GM23338 (cell line): ENCODE measurements around the gene RPL13. TPM values are rescaled to one million over a fixed set of nuclear protein-coding genes. Genes with fewer than 3 reads are reported as not detected.

Experiments
- ATAC-seq: fragments of 200-7000 bp; cut with Tn5 transposase; 3 replicates; pipeline ENCODE4 v1.9.1; 2020
- DNase-seq: peaks from one replicate; pipeline ENCODE4 v3.0.0-alpha.2; 2015; ENCODE audit warnings: low spot score
- H2AFZ ChIP-seq: fragments of 200-600 bp; sonication (generic); 2 replicates; pipeline ENCODE4 v1.8.0; 2016; ENCODE audit warnings: antibody characterized with exemption, mild to moderate bottlenecking, moderate library complexity
- H3F3A ChIP-seq: fragments of 200-600 bp; sonication (generic); replicated peaks from 2 replicates; pipeline ENCODE4 v1.8.0; 2017; ENCODE audit warnings: antibody characterized with exemption, mixed run types, low read depth
- H3K27ac ChIP-seq: fragments of 200-600 bp; sonication (generic); 2 replicates; pipeline ENCODE4 v1.6.1; 2016; ENCODE audit warnings: low read depth
- H3K27me3 ChIP-seq: fragments of 200-600 bp; sonication (generic); 2 replicates; pipeline ENCODE4 v1.8.0; 2016; ENCODE audit warnings: mild to moderate bottlenecking, mixed run types, moderate library complexity; ENCODE audit not compliant: insufficient read depth
- H3K36me3 ChIP-seq: fragments of 200-600 bp; sonication (generic); 2 replicates; pipeline ENCODE4 v1.8.0; 2016; ENCODE audit warnings: mild to moderate bottlenecking; ENCODE audit not compliant: insufficient read depth
- H3K4me1 ChIP-seq: fragments of 200-600 bp; sonication (generic); 2 replicates; pipeline ENCODE4 v1.8.0; 2016; ENCODE audit warnings: mild to moderate bottlenecking, moderate library complexity; ENCODE audit not compliant: insufficient read depth
- H3K4me2 ChIP-seq: fragments of 200-600 bp; sonication (generic); 2 replicates; pipeline ENCODE4 v1.7.1; 2017; ENCODE audit warnings: mixed run types
- H3K4me3 ChIP-seq: fragments of 200-600 bp; sonication (generic); 2 replicates; pipeline ENCODE4 v1.6.1; 2016; ENCODE audit warnings: mixed run types
- H3K79me2 ChIP-seq: fragments of 200-600 bp; sonication (generic); replicated peaks from 2 replicates; pipeline ENCODE4 v1.8.0; 2017; ENCODE audit warnings: mild to moderate bottlenecking; ENCODE audit not compliant: insufficient read depth
- H3K9me2 ChIP-seq: fragments of 200-600 bp; sonication (generic); 2 replicates; pipeline ENCODE4 v1.8.0; 2017; ENCODE audit not compliant: insufficient read depth
- H4K20me1 ChIP-seq: fragments of 200-600 bp; sonication (generic); replicated peaks from 2 replicates; pipeline ENCODE4 v1.8.0; 2017; ENCODE audit warnings: mild to moderate bottlenecking; ENCODE audit not compliant: insufficient read depth
- H3K27ac Mint-ChIP-seq: 2 replicates; pipeline ENCODE4 v1.8.0; 2020; ENCODE audit warnings: inconsistent platforms, mild to moderate bottlenecking, moderate library complexity, mixed read lengths
- H3K27me3 Mint-ChIP-seq: 3 replicates; pipeline ENCODE4 v1.8.0; 2022; ENCODE audit warnings: low read depth, mild to moderate bottlenecking, moderate library complexity, mixed read lengths, inconsistent platforms; ENCODE audit not compliant: insufficient read depth, poor library complexity
- H3K36me3 Mint-ChIP-seq: 3 replicates; pipeline ENCODE4 v1.8.0; 2021; ENCODE audit warnings: low read depth, mild to moderate bottlenecking, inconsistent platforms, moderate library complexity, mixed read lengths
- H3K4me1 Mint-ChIP-seq: 3 replicates; pipeline ENCODE4 v1.8.0; 2020; ENCODE audit warnings: mild to moderate bottlenecking, inconsistent platforms, mixed read lengths
- H3K4me3 Mint-ChIP-seq: 3 replicates; pipeline ENCODE4 v1.8.0; 2021; ENCODE audit warnings: moderate library complexity, mild to moderate bottlenecking, inconsistent platforms, mixed read lengths
- H3K9me3 Mint-ChIP-seq: 3 replicates; pipeline ENCODE4 v1.8.0; 2020; ENCODE audit warnings: moderate library complexity, mild to moderate bottlenecking, inconsistent platforms, mixed read lengths
- CREB1 ChIP-seq: fragments of 250-450 bp; sonication (Bioruptor Pico); IDR thresholded peaks from 2 replicates; pipeline ENCODE4 v1.5.0; 2020; ENCODE audit warnings: low read depth, mild to moderate bottlenecking, moderate library complexity
- CTCF ChIP-seq, 2 experiments: fragments of 200-600 bp in 1 of 2; sonication (generic) in 1 of 2; conservative IDR thresholded peaks; 2 replicates each; pipeline versions ENCODE4 v1.5.1 to v1.6.1; 2016 to 2017; ENCODE audit warnings: antibody characterized with exemption in 2 of 2, low read depth in 2 of 2, mild to moderate bottlenecking in 2 of 2, moderate library complexity in 1 of 2
- ETS1 ChIP-seq: IDR thresholded peaks from 2 replicates; pipeline ENCODE4 v1.6.1; 2016; ENCODE audit warnings: antibody characterized with exemption
- EZH2 ChIP-seq: fragments of 200-600 bp; sonication (generic); IDR thresholded peaks from one replicate; pipeline ENCODE4 v1.8.0; 2017; ENCODE audit warnings: antibody characterized with exemption, mild to moderate bottlenecking, low read depth; ENCODE audit not compliant: unreplicated experiment
- EZH2phosphoT487 ChIP-seq: fragments of 200-600 bp; sonication (generic); IDR thresholded peaks from one replicate; pipeline ENCODE4 v1.8.1; 2018; ENCODE audit warnings: antibody characterized with exemption; ENCODE audit not compliant: unreplicated experiment
- JUNB ChIP-seq: IDR thresholded peaks from one replicate; pipeline ENCODE4 v1.6.1; 2016; ENCODE audit warnings: antibody characterized with exemption; ENCODE audit not compliant: unreplicated experiment
- NANOG ChIP-seq: IDR thresholded peaks from 2 replicates; pipeline ENCODE4 v1.6.1; 2016; ENCODE audit warnings: antibody characterized with exemption, borderline replicate concordance
- POLR2AphosphoS5 ChIP-seq: IDR thresholded peaks from 2 replicates; pipeline ENCODE4 v1.6.1; 2016; ENCODE audit warnings: antibody characterized with exemption, low read depth
- REST ChIP-seq: IDR thresholded peaks from one replicate; pipeline ENCODE4 v1.6.1; 2018; ENCODE audit warnings: antibody characterized with exemption; ENCODE audit not compliant: unreplicated experiment
- STAT1 ChIP-seq: IDR thresholded peaks from one replicate; pipeline ENCODE4 v1.6.1; 2016; ENCODE audit warnings: antibody characterized with exemption; ENCODE audit not compliant: unreplicated experiment
- ZNF114 ChIP-seq: fragments of 250-450 bp; sonication (Bioruptor Pico); IDR thresholded peaks from 2 replicates; pipeline ENCODE4 v1.5.0; 2020; ENCODE audit warnings: mild to moderate bottlenecking, moderate library complexity
- ZNF331 ChIP-seq: fragments of 250-450 bp; sonication (Bioruptor Pico); IDR thresholded peaks from 2 replicates; pipeline ENCODE4 v1.5.0; 2020; ENCODE audit warnings: low read depth, mild to moderate bottlenecking, moderate library complexity
- ZNF462 ChIP-seq: fragments of 250-450 bp; sonication (Bioruptor Pico); IDR thresholded peaks from 2 replicates; pipeline ENCODE4 v1.5.0; 2020; ENCODE audit warnings: mild to moderate bottlenecking, moderate library complexity
- polyA plus RNA-seq: library from polyadenylated mRNA; unstranded; fragments of >200 nt; fragmentation: Nextera tagmentation; extraction: Ambion mirVana; gene quantifications from 2 replicates; pipeline ENCODE4 v1.2.1, GENCODE V29; 2016
- total RNA-seq: library from RNA; depleted of rRNA; stranded (reverse); fragments of >200 nt; shearing (Covaris generic); gene quantifications from 2 replicates; pipeline ENCODE4 v1.2.3, GENCODE V29; 2014

RPL13 gene
- total and polyA plus RNA-seq, 2 experiments from 2014 or later = 3,489 to 3,617 TPM

- H3K27ac ChIP-seq = no peak overlapping the region
- H3K36me3 ChIP-seq = peaks cover 41% of the 10 kb centered on the region
- H3K9me2 ChIP-seq = no peaks in the 10 kb centered on the region
- peaks cover 57% of the 10 kb centered on the region for H3K36me3 Mint-ChIP-seq
- no peak overlapping the region for H3K27ac Mint-ChIP-seq
- no peak overlapping the region for H2AFZ ChIP-seq
- 0 out of 2 replicates have a peak, but pooled peaks cover 6% of the 10 kb centered on the region for H3F3A ChIP-seq
- H3K4me2 ChIP-seq = no peak overlapping the region
- H3K4me3 ChIP-seq = no peak overlapping the region
- H3K9me3 Mint-ChIP-seq = no peaks in the 10 kb centered on the region
- peaks cover 14% of the 10 kb centered on the region for H4K20me1 ChIP-seq
- TF ChIP-seq STAT1 = no peak
- TF ChIP-seq EZH2 = no peak
- TF ChIP-seq CTCF (conservative IDR thresholded peaks at IDR 0.05; ENCODE audit: low read depth in 2 of 2) = no peak
- no peak for TF ChIP-seq EZH2phosphoT487
- TF ChIP-seq JUNB = no peak
- no peak for TF ChIP-seq POLR2AphosphoS5
- no peak for TF ChIP-seq ZNF331 (CRISPR knock-in tag)
- TF ChIP-seq NANOG = no peak
- no peak for TF ChIP-seq ZNF114
- no peak for TF ChIP-seq ETS1
- no peak for TF ChIP-seq REST
- TF ChIP-seq ZNF462 (CRISPR knock-in tag) = no peak
- TF ChIP-seq CREB1 (CRISPR knock-in tag) = no peak
- H3K79me2 ChIP-seq = peaks cover 54% of the 10 kb centered on the region
- H3K4me1 ChIP-seq = peaks cover 6% of the 10 kb centered on the region; the same call in 1 of the 2 replicates
- ATAC-seq = no peak
- no peaks in the 10 kb centered on the region for H3K27me3 Mint-ChIP-seq
- H3K4me1 Mint-ChIP-seq = no peaks in the 10 kb centered on the region
- DNase-seq = no peak
- H3K4me3 Mint-ChIP-seq = no peak overlapping the region
- no peaks in the 10 kb centered on the region for H3K27me3 ChIP-seq
Observed at GRCh38 chr16:89512453-89512852, 48.0 kb upstream of the RPL13 start.
